Fibroblast of lung (primary cell): ENCODE measurements around the gene RAB34. TPM values are rescaled to one million over a fixed set of nuclear protein-coding genes. Genes with fewer than 3 reads are reported as not detected.
A peak's percentile ranks its signal among the peaks of the same experiment; 100 is the strongest.
"Not testable (repeated sequence)": the region's sequence is repeated elsewhere in the genome, so short reads cannot be mapped to it uniquely, and the experiment has no call there.

Experiments used
- DNase-seq, 2 donors: peaks; one replicate each; pipeline versions ENCODE4 v3.0.0 to v3.0.0-alpha.2; 2010; ENCODE audit warnings: low read depth in 2 of 2
- H2AFZ ChIP-seq: 2 replicates; pipeline ENCODE4 v1.5.1; 2012; ENCODE audit warnings: low read length, control low read depth, inconsistent platforms
- H3K27ac ChIP-seq: 2 replicates; pipeline ENCODE4 v1.5.1; 2011; ENCODE audit warnings: low read length, control low read depth; ENCODE audit not compliant: insufficient read depth
- H3K27me3 ChIP-seq: 2 replicates; pipeline ENCODE4 v1.5.1; 2011; ENCODE audit warnings: mild to moderate bottlenecking, low read length; ENCODE audit not compliant: control insufficient read depth, insufficient read depth
- H3K36me3 ChIP-seq: 2 replicates; pipeline ENCODE4 v1.5.1; 2011; ENCODE audit warnings: low read length; ENCODE audit not compliant: control insufficient read depth, insufficient read depth
- H3K4me1 ChIP-seq: 2 replicates; pipeline ENCODE4 v1.5.1; 2011; ENCODE audit warnings: low read length; ENCODE audit not compliant: control insufficient read depth, insufficient read depth; ENCODE audit errors: extremely low read depth
- H3K4me2 ChIP-seq: 2 replicates; pipeline ENCODE4 v1.5.1; 2011; ENCODE audit warnings: low read length, control low read depth; ENCODE audit not compliant: insufficient read depth; ENCODE audit errors: extremely low read depth
- H3K4me3 ChIP-seq, 4 experiments: fragments of 200-600 bp in 1 of 4; sonication (generic) in 1 of 4; replicated peaks in 1 of 4; 2 replicates each; pipeline ENCODE4 v1.5.1; 2011 to 2016; ENCODE audit warnings: low read length in 4 of 4, low read depth in 3 of 4, mild to moderate bottlenecking in 3 of 4, control low read depth in 2 of 4, inconsistent platforms in 1 of 4, mixed read lengths in 1 of 4; ENCODE audit not compliant: insufficient read depth in 1 of 4; ENCODE audit errors: control extremely low read depth in 1 of 4
- H3K79me2 ChIP-seq: 2 replicates; pipeline ENCODE4 v1.5.1; 2012; ENCODE audit warnings: mild to moderate bottlenecking, low read length, inconsistent platforms; ENCODE audit not compliant: control insufficient read depth, insufficient read depth
- H3K9ac ChIP-seq: 2 replicates; pipeline ENCODE4 v1.5.1; 2011; ENCODE audit warnings: mild to moderate bottlenecking, low read length, control low read depth; ENCODE audit not compliant: insufficient read depth
- H3K9me3 ChIP-seq: 2 replicates; pipeline ENCODE4 v1.5.1; 2012; ENCODE audit warnings: low read depth, low read length; ENCODE audit not compliant: control insufficient read depth, insufficient read depth
- H4K20me1 ChIP-seq: 2 replicates; pipeline ENCODE4 v1.5.1; 2011; ENCODE audit warnings: low read length; ENCODE audit not compliant: control insufficient read depth, insufficient read depth; ENCODE audit errors: extremely low read depth
- EZH2 ChIP-seq: IDR thresholded peaks from 2 replicates; pipeline ENCODE4 v1.5.1; 2012; ENCODE audit warnings: low read length, control low read depth, mild to moderate bottlenecking; ENCODE audit errors: missing control alignments
- polyA plus RNA-seq, 2 donors: library from polyadenylated mRNA; depleted of rRNA in 1 of 2; stranded (reverse) in 1 of 2; unstranded in 1 of 2; fragments of >200 nt; gene quantifications; 2 replicates each; pipeline ENCODE4 v1.2.1, GENCODE V29; 2011 to 2012; ENCODE audit warnings: missing spikeins in 1 of 2
- total RNA-seq: library from RNA; depleted of rRNA; stranded (reverse); fragments of >200 nt; gene quantifications from 2 replicates; pipeline ENCODE4 v1.2.1, GENCODE V29; 2014
- TF ChIP-seq, protein P1 (sequence below), 2 donors: IDR thresholded peaks in 1 of 2; conservative IDR thresholded peaks in 1 of 2; 1 replicate in 1 of 2; 2 replicates in 1 of 2; pipeline ENCODE4 v1.5.1; 2011 to 2012; ENCODE audit warnings: low read length in 2 of 2, control low read depth in 1 of 2, inconsistent platforms in 1 of 2, low read depth in 1 of 2, mild to moderate bottlenecking in 1 of 2

Gene RAB34
- total and polyA plus RNA-seq, 2 donors (not counting 1 experiment from before 2014, with no cell fraction given), result 174 to 287 TPM

DNA sequence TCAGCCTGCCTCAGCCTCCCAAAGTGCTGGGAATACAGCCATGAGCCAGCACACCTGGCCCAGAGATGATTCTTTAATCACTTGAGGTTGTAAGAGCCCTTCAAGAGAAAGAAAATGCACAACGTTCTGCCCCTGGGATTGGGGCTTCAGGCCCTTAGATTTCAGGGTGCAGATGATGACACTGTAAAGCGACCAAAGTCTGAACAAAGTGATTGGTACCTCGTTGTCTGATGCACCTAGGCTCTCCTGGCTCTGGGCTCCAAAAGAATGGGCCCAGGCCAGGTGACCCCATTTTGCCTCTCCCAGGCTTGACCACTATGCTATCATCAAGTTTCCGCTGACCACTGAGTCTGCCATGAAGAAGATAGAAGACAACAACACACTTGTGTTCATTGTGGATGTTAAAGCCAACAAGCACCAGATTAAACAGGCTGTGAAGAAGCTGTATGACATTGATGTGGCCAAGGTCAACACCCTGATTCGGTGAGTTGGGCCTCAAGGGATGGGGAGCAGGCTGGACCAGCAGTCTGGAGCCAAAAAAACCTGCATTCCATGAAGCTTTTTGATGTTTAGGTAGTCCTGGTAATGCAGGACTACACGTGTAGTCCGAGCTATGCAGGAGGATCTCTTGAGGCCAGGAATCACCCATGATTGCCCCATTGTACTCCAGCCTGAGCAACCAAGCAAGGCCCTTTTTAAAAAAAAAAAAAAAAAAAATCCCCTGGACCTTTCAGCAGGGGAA is 4.9 kb upstream of the RAB34 start:
- TF ChIP-seq, protein P1, sequence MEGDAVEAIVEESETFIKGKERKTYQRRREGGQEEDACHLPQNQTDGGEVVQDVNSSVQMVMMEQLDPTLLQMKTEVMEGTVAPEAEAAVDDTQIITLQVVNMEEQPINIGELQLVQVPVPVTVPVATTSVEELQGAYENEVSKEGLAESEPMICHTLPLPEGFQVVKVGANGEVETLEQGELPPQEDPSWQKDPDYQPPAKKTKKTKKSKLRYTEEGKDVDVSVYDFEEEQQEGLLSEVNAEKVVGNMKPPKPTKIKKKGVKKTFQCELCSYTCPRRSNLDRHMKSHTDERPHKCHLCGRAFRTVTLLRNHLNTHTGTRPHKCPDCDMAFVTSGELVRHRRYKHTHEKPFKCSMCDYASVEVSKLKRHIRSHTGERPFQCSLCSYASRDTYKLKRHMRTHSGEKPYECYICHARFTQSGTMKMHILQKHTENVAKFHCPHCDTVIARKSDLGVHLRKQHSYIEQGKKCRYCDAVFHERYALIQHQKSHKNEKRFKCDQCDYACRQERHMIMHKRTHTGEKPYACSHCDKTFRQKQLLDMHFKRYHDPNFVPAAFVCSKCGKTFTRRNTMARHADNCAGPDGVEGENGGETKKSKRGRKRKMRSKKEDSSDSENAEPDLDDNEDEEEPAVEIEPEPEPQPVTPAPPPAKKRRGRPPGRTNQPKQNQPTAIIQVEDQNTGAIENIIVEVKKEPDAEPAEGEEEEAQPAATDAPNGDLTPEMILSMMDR (conservative IDR thresholded peaks at IDR 0.05 in 1 of 2, IDR thresholded peaks at IDR 0.05 in 1 of 2; ENCODE audit: low read depth in 1 of 2, low read length in 2 of 2), result no peak
- no peak for TF ChIP-seq EZH2
- peaks cover 20% of the 10 kb centered on the region for H3K4me1 ChIP-seq
- H3K9ac ChIP-seq, result no peak overlapping the region
- no peaks in the 10 kb centered on the region for H3K27me3 ChIP-seq
- no peaks in the 10 kb centered on the region for H3K9me3 ChIP-seq
- H3K4me2 ChIP-seq, result peak overlapping the region; percentile 68
- H3K79me2 ChIP-seq, result peaks cover 35% of the 10 kb centered on the region
- H3K27ac ChIP-seq, result no peak overlapping the region
- H2AFZ ChIP-seq, result no peak overlapping the region
- H3K4me3 ChIP-seq, result peak overlapping the region in 2 of 4 experiments; percentile 17 to 75
- H4K20me1 ChIP-seq, result no peaks in the 10 kb centered on the region
- DNase-seq, result no peak
- H3K36me3 ChIP-seq, result peaks cover 11% of the 10 kb centered on the region

DNA sequence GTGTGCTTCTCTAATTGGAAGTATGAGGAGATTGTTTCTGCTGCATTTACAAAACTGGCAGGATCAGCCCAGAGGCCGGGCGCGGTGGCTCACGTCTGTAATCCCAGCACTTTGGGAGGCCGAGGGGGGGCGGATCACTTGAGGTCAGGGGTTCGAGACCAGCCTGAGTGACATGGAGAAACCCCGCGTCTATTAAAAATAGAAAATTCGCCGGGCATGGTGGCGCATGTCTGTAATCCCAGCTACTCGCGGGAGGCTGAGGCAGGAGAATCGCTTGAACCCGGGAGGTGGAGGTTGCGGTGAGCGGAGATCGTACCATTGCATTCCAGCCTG is 3.3 kb upstream of the RAB34 start:
- not testable (repeated sequence) for H4K20me1 ChIP-seq, H3K27me3 ChIP-seq, DNase-seq, H3K9me3 ChIP-seq, H2AFZ ChIP-seq
- Histone ChIP-seq H3K79me2 (peaks cover 50% of the 10 kb centered on the region), H3K4me2 (peak overlapping the region; percentile 93), H3K4me1 (peaks cover 17% of the 10 kb centered on the region), H3K27ac (peak overlapping the region; percentile 88), H3K4me3 (peak overlapping the region; percentile 68 to 89 (median 76)), H3K9ac (peak overlapping the region; percentile 35), H3K36me3 (peaks cover 11% of the 10 kb centered on the region)

DNA sequence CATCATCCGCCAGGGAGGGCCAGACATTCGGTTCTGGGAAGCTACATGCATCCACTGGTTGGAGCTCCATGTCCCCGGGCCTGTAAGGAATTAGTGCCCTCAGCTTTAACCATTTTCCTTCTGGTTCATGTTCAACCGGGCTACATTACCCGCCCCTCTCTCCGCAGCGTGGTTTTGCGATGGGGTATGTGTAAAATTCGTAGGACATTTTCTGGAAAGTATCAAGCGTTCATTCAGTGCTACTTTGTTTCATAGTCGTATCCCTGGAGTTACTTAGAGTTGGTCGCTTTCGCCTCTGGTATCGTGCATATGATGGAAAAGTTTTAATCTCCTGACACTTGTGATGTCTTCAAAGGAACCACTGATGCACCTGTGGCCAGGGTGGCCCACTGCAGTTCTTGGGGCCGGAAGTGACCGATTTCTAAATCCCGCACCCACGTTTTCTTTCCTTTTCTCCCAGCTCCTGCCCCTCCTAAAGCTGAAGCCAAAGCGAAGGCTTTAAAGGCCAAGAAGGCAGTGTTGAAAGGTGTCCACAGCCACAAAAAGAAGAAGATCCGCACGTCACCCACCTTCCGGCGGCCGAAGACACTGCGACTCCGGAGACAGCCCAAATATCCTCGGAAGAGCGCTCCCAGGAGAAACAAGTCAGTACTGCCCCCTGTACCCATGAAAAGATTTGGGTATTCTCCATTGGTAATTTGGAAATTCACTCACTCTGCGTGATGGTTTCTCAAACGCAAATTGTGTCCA is 2.8 kb upstream of the RAB34 start:
- Histone ChIP-seq H3K4me3 (peak overlapping the region; percentile 68 to 89 (median 76)), H3K4me2 (peak overlapping the region; percentile 93), H3K27me3 (no peaks in the 10 kb centered on the region), H4K20me1 (no peaks in the 10 kb centered on the region), H3K4me1 (peaks cover 15% of the 10 kb centered on the region), H3K79me2 (peaks cover 55% of the 10 kb centered on the region), H3K9me3 (no peaks in the 10 kb centered on the region), H3K36me3 (peaks cover 16% of the 10 kb centered on the region), H3K9ac (peak overlapping the region; percentile 93), H3K27ac (peak overlapping the region; percentile 88), H2AFZ (no peak overlapping the region)
- TF ChIP-seq, protein P1 (conservative IDR thresholded peaks at IDR 0.05 in 1 of 2, IDR thresholded peaks at IDR 0.05 in 1 of 2; ENCODE audit: low read depth in 1 of 2, low read length in 2 of 2), result no peak
- TF ChIP-seq EZH2, result no peak
- no peak for DNase-seq
